ENCODE measurements around the gene VPS37B.
"Not testable (repeated sequence)": the region's sequence is repeated elsewhere in the genome, so short reads cannot be mapped to it uniquely, and the experiment has no call there.

VPS37B gene

DNA sequence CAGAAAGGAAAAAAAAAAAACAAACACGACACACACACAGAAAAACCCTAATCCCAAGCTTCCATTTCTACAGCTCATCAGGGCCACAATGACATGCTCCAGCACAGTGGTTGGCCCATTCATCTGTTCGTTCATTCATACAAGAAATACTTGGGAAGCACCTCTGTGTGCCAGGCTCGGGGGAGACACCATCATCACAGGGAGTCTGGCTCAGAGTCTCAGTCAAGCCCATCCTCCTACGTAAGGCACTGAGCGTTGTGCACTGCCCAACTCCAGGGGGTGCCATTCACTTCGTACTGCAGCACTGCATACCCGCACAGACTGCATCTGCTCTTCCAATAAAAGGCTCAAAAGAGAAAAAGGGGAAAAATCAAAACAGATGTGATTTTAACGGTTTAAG lies 15.3 kb downstream of the VPS37B start:
- DNase-seq = peak; percentile 37

GRCh38 chr12:122880155-122880667 lies 15.7 kb downstream of the VPS37B start:
- DNase-seq = no peak

GRCh38 chr12:122878780-122879612 lies 16.9 kb downstream of the VPS37B start:
- DNase-seq = no peak

DNA sequence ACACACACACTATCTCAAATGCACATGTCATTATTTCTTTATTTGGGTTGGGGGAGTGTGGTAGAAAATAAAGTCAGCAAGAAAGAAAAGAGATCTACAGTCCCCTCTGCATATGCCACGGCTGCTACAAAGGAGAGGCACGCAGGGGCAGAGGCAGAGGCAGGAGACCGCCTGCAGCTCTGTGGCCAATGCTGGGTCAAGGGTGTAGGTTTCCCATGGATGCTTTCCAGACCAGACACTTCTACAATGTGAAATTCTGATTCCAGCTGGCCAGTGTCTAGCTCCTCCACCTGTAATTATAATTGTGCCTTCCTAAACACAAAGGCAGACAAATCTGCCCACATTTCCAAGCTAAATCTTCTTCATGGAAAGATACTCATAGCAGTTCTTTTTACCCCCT lies 19.2 kb downstream of the VPS37B start:
- no peak for DNase-seq

GRCh38 chr12:122876281-122876680 lies 19.6 kb downstream of the VPS37B start:
- not testable (repeated sequence) for DNase-seq

DNA sequence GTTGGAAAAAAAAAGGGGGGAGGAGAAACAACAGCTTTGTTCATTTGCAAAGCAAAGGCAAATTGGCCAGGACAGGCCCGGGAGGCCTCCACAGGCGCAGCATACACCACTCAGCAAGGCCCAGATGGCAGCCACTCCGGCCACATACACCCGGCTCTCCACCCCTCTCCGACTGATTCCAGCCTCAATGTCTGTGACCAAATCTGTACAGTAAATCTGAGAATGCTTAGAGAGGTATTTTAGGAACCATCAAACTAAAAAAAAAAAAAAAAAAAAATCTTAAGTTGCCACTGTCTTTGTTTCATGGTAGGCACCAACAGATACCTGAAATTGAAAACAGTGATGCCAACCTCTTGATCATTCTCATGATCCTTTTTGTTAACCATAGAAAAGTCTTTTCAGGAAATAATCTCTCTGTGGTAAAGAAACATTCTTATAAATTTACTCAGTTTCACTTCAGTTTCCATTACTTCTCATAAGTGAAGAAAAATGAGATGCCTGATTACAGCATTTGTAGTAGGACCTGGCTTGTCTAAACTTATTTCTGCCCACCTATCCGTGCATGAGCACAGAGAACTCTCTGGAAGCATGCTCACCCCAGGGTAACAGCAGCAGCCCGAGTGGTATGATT lies 20.2 kb downstream of the VPS37B start:
- DNase-seq = no peak

GRCh38 chr12:122874081-122874480 lies 21.8 kb downstream of the VPS37B start:
- no peak for DNase-seq

DNA sequence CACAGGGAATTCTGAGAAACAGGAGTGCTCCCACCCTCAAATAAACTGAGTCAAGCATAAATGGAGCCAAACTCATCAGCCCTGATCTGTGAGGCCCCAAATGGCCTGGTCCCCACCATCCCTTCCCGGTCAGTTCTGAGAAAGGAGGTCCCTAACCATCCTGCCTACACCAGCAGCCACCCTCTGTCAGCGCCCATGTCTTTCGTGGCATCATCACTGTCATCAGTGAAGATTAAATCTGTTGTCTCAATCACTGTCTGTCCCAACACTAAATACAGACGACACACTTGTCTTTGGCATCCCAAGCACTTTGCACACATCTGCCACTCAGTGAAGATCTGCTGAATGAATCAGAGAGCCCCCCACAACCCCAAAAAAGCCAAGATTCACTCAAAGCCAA lies 22.4 kb downstream of the VPS37B start:
- no peak for DNase-seq

DNA sequence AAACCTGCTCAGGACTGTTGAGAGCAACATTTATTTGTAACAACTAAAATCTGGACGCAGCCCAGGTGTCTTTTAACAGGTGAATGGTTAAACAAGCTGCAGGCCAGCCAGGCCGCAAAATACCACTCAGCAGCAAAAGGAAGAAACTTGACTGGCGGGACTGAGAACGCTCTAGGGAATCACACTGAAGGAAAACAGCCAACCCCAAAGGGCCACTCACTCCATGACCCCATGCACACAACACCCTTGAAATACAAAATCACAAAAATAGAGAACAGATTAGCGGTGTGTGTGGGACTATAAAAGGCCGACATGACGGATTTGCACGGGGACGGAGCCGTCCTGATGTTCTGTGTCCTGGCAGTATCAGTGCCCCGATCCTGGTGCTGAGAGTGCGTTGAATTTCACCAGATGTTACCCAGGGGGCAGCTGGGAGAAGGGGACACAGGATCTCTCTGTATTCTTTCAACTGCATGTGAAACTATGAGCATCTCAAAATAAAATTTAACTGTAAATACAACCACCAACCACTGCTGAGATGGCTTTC lies 23.0 kb downstream of the VPS37B start:
- DNase-seq = peak; percentile 39

GRCh38 chr12:122871851-122872780 lies 23.8 kb downstream of the VPS37B start:
- peak; percentile 80 for DNase-seq

GRCh38 chr12:122870867-122871664 lies 24.9 kb downstream of the VPS37B start:
- no peak for DNase-seq

GRCh38 chr12:122870163-122870842 lies 25.6 kb downstream of the VPS37B start:
- no peak for DNase-seq

DNA sequence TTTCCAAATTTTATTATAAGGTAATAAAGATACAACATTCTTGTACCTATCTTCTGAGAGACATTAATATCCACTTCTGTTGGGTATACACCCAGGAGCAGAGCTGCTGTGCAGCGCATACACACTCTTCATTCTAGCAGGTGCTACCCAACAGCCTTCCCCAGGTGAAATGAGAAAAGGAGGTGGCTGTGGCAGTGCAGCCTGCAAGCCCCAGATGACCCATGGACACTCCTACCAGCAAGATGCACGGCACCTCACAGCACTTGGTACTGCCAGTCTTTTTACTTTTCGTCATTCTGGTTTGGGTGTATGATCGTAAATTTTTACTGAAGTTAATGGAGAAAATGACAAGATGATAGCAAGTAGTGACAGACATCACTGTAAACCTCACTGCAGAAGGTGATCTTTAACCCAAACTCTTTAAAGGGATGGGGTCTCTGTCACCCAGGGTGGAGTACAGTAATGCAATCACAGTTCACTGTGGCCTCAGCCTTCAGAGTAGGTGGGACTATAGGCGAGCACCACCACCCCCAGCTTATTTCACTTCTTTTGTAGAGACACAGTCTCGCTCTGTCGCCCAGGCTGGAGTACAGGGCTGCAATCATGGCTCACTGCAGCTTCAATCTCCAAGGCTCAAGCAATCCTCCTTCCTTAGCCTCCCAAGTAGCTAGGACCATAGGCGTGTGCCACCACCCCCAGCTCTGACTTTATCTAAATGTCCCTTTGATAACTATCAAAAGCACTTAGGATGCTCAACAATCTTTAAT lies 26.5 kb downstream of the VPS37B start:
- DNase-seq = no peak

DNA sequence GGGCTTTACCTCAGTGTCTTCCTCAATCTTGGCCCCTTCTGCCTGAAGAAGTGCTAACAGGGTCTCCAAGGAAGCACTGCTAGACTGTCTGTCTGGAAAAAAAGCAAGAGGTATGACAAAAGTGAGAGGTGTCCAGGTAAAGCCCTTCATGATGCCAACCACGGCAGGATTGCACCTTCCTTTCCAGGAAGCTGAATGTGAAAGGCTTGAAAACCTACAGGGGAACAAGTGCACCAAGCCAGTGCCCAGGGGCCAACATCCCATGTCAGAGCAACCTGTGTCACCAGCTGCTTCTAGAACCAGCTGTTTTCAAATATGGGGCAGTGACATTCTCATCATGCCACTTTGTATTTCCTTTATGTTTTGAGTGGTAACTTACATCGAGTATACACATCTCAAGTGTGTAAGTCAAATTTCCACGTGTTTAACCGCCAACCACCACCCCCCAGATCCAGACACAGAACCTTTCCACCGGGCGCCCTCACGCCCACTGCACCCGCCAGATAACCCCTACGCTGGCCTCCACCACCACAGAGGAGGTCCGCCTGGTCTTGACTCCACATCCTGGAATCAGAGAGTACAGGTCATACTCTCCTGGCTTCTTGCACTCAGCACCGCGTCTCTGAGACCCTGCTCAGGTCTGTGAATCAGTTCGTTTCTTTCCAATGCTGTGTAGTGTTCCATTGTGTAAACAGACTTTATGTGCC lies 27.3 kb downstream of the VPS37B start:
- DNase-seq = no peak

- DNase-seq = no peak
Observed at GRCh38 chr12:122867691-122868461, 28.0 kb downstream of the VPS37B start.

DNA sequence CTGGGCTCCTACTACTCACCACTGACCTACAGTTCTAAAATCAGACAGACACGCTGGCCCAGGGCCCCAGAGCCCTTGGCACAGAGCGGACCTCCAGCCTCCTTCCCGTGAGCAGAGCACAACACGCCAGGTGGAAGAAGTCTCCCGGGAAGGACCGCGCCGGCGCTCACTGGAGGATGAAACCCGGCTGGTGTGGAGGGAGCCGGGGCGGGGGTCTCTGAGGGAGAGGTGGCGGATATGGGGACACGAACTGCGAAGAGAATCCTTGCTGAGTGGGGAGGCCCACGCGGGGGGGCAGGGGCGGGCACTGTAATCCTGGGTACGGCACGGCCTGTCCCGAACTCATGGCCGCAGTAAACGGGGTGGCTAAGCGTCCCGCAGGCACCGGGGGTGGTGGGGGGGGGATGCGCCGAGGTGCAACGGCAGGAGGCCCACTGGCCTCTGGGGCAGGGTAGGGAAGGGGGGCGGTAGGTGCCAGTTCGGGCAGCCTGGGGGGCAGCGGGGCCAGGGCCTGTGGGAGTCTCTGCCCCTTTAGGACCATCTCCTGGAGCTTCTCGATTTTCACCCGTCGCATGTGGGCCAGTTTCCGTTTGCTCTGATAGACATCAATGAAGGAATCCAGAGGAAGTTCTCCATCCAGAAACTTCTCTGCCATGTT lies 28.8 kb downstream of the VPS37B start:
- DNase-seq = no peak

DNA sequence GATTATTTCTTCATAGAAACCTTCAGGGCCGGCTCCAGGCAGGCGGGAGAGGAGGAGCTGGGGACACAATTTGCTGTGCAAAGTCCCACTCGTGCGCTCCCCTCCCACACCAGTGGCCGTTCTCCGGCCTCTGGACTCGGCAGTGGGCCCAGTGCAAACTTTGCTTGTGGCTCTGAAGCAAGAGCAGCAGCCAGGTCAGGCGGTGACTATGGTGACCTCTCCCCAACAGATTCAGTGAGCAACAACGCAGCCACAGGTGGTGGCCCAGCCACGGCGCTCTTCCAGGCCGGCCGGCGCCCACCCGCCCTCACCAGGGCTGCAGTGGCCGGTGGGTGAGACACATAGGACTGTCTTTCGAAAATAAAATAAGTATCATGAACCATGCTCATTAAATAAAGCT lies 29.5 kb downstream of the VPS37B start:
- no peak for DNase-seq
